NB4 (cell line): ENCODE results near the gene RANBP17.

ENCODE experiments used
- DNase-seq: peaks from one replicate; pipeline ENCODE4 v3.0.0; 2010; ENCODE audit warnings: low read depth
- H3K4me3 ChIP-seq: one replicate; pipeline ENCODE4 v1.5.1; 2011; ENCODE audit warnings: mild to moderate bottlenecking, low read depth, low read length, moderate library complexity
- CTCF ChIP-seq: IDR thresholded peaks from one replicate; pipeline ENCODE4 v1.5.1; 2012; ENCODE audit warnings: low read depth, low read length
- MAX ChIP-seq: IDR thresholded peaks from 2 replicates; pipeline ENCODE4 v1.6.1; 2011; ENCODE audit warnings: low read depth, low read length
- MYC ChIP-seq: IDR thresholded peaks from 2 replicates; pipeline ENCODE4 v1.6.1; 2011; ENCODE audit warnings: low read depth, low read length
- POLR2A ChIP-seq: IDR thresholded peaks from 2 replicates; pipeline ENCODE4 v1.6.1; 2011; ENCODE audit warnings: mild to moderate bottlenecking; ENCODE audit not compliant: insufficient read length; ENCODE audit errors: extremely low read depth

The RANBP17 gene

GRCh38 chr5:171207256-171207847, 345.5 kb downstream of the RANBP17 start:
- peak; percentile 63 for DNase-seq
- no peak overlapping the region for H3K4me3 ChIP-seq
- TF ChIP-seq MAX, result no peak
- no peak for TF ChIP-seq POLR2A
- no peak for TF ChIP-seq MYC
- peak; percentile 43 for TF ChIP-seq CTCF

- no peak overlapping the region for H3K4me3 ChIP-seq
- DNase-seq, result no peak
- TF ChIP-seq POLR2A, result no peak
- no peak for TF ChIP-seq MYC
- no peak for TF ChIP-seq MAX
- no peak for TF ChIP-seq CTCF
Measured at GRCh38 chr5:171221916-171222315, 360.1 kb downstream of the RANBP17 start.

- no peak overlapping the region for H3K4me3 ChIP-seq
- TF ChIP-seq CTCF (no peak), MAX (no peak), POLR2A (no peak), MYC (no peak)
- DNase-seq, result no peak
Measured at GRCh38 chr5:171223927-171224326, 362.1 kb downstream of the RANBP17 start.

- no peak for DNase-seq
- no peak for TF ChIP-seq POLR2A
- no peak for TF ChIP-seq MAX
- peak; percentile 3 for TF ChIP-seq CTCF
- H3K4me3 ChIP-seq, result no peak overlapping the region
Measured at GRCh38 chr5:171226096-171226754, 364.4 kb downstream of the RANBP17 start.

- H3K4me3 ChIP-seq, result no peak overlapping the region
- DNase-seq, result no peak
- TF ChIP-seq MYC (no peak), MAX (no peak), POLR2A (no peak), CTCF (no peak)
Measured at GRCh38 chr5:171226864-171227263, 365.0 kb downstream of the RANBP17 start.
